Testis (tissue), 3 donors: ENCODE measurements around the gene SIK3. TPM values are rescaled to one million over a fixed set of nuclear protein-coding genes. Genes with fewer than 3 reads are reported as not detected.

ENCODE experiments used
- DNase-seq: peaks from one replicate; pipeline ENCODE4 v3.0.0-alpha.2; 2019
- H3K27ac ChIP-seq, 2 donors: fragments of 200-600 bp; sonication (generic); one replicate each; pipeline ENCODE4 v1.5.1; 2019
- H3K27me3 ChIP-seq: fragments of 200-600 bp; sonication (generic); one replicate; pipeline ENCODE4 v1.5.1; 2019
- H3K36me3 ChIP-seq: fragments of 200-600 bp; sonication (generic); one replicate; pipeline ENCODE4 v1.5.1; 2017; ENCODE audit warnings: low read depth; ENCODE audit errors: missing control alignments
- H3K4me1 ChIP-seq: fragments of 200-600 bp; sonication (generic); one replicate; pipeline ENCODE4 v1.5.1; 2019
- H3K4me3 ChIP-seq, 2 donors: fragments of 200-600 bp; sonication (generic); one replicate each; pipeline ENCODE4 v1.5.1; 2017 to 2019
- H3K9me3 ChIP-seq: fragments of 200-600 bp; sonication (generic); one replicate; pipeline ENCODE4 v1.5.1; 2017
- CTCF ChIP-seq, 3 experiments: fragments of 450-650 bp in 2 of 3; fragments of 200-600 bp in 1 of 3; sonication (generic) in 1 of 3; IDR thresholded peaks; one replicate each; pipeline ENCODE4 v1.5.1; 2016 to 2019; ENCODE audit warnings: antibody characterized with exemption in 3 of 3, mild to moderate bottlenecking in 2 of 3, moderate library complexity in 1 of 3
- POLR2A ChIP-seq: fragments of 450-650 bp; IDR thresholded peaks from one replicate; pipeline ENCODE4 v1.6.1; 2017; ENCODE audit warnings: antibody characterized with exemption, mild to moderate bottlenecking, moderate library complexity
- WGBS, 2 donors: methylation state at CpG; one replicate each; pipeline ENCODE4 v1.1.5; 2018; 5-methylcytosine and 5-hydroxymethylcytosine counted together
- intact Hi-C: fragments of 100-400 bp; cut with DNase I; formaldehyde crosslinking; loops from one replicate; pipeline ENCODE4 v1.15.1; 2023; ENCODE audit warnings: low total_unique reads
- polyA plus RNA-seq: library from polyadenylated mRNA; stranded (reverse); fragments of 350-450 nt; fragmentation: Illumina TruSeq; extraction: RNeasy Lipid Tissue Mini Kit (QIAGEN cat#74804); gene quantifications from one replicate; pipeline ENCODE4 v1.2.3, GENCODE V29; 2014; ENCODE audit warnings: low read depth, low replicate concordance; ENCODE audit not compliant: insufficient read depth
- total RNA-seq, 2 donors: library from RNA; depleted of rRNA; stranded (reverse); fragments of >200 nt; gene quantifications; one replicate each; pipeline ENCODE4 v1.2.3, GENCODE V29; 2016

The SIK3 gene
- total and polyA plus RNA-seq, 3 donors from 2014 or later: 112 to 125 (median 123) TPM

GRCh38 chr11:117087446-117087845 is 10.8 kb downstream of the SIK3 start:
- TF ChIP-seq CTCF (IDR thresholded peaks at IDR 0.05) (no peak), POLR2A (no peak)
- peaks cover 9% of the 10 kb centered on the region for H3K4me1 ChIP-seq
- H3K36me3 ChIP-seq: no peaks in the 10 kb centered on the region
- H3K9me3 ChIP-seq: no peaks in the 10 kb centered on the region
- no peak overlapping the region for H3K27ac ChIP-seq
- no peak overlapping the region for H3K4me3 ChIP-seq
- intact Hi-C loops: no loop called here
- no peaks in the 10 kb centered on the region for H3K27me3 ChIP-seq
- WGBS, 2 donors: 84 to 89% methylated on average over 3 of the region's 3 CpGs
- DNase-seq: no peak

GRCh38 chr11:117084992-117085391 is 13.2 kb downstream of the SIK3 start:
- no peaks in the 10 kb centered on the region for H3K9me3 ChIP-seq
- H3K36me3 ChIP-seq: no peaks in the 10 kb centered on the region
- no peaks in the 10 kb centered on the region for H3K27me3 ChIP-seq
- H3K4me3 ChIP-seq: no peak overlapping the region
- H3K4me1 ChIP-seq: peaks cover 9% of the 10 kb centered on the region
- H3K27ac ChIP-seq: no peak overlapping the region
- WGBS, 2 donors: 91 to 97% methylated on average over 4 of the region's 4 CpGs
- intact Hi-C loops: no loop called here
- no peak for TF ChIP-seq CTCF (IDR thresholded peaks at IDR 0.05)
- no peak for TF ChIP-seq POLR2A
- no peak for DNase-seq

- Histone ChIP-seq H3K4me3 (no peak overlapping the region), H3K27ac (no peak overlapping the region), H3K36me3 (no peaks in the 10 kb centered on the region), H3K4me1 (peaks cover 9% of the 10 kb centered on the region), H3K27me3 (no peaks in the 10 kb centered on the region), H3K9me3 (no peaks in the 10 kb centered on the region)
- TF ChIP-seq CTCF (IDR thresholded peaks at IDR 0.05): no peak
- TF ChIP-seq POLR2A: no peak
- 60 to 66% methylated on average over 5 of the region's 5 CpGs for WGBS, 2 donors
- intact Hi-C loops: no loop called here
- DNase-seq: no peak
Observed at GRCh38 chr11:117083011-117083935, 15.0 kb downstream of the SIK3 start.

GRCh38 chr11:117081908-117082307 is 16.3 kb downstream of the SIK3 start:
- H3K9me3 ChIP-seq: no peaks in the 10 kb centered on the region
- TF ChIP-seq POLR2A: no peak
- no peak for TF ChIP-seq CTCF (IDR thresholded peaks at IDR 0.05)

GRCh38 chr11:117080370-117080769 is 17.9 kb downstream of the SIK3 start:
- H3K4me1 ChIP-seq: peaks cover 13% of the 10 kb centered on the region
- no peak for TF ChIP-seq CTCF (IDR thresholded peaks at IDR 0.05)
- TF ChIP-seq POLR2A: no peak
- H3K4me3 ChIP-seq: no peak overlapping the region
- WGBS, 2 donors: 93 to 96% methylated on average over 5 of the region's 5 CpGs
- H3K27ac ChIP-seq: no peak overlapping the region
- no peaks in the 10 kb centered on the region for H3K9me3 ChIP-seq
- no peaks in the 10 kb centered on the region for H3K36me3 ChIP-seq
- no peak for DNase-seq
- no peaks in the 10 kb centered on the region for H3K27me3 ChIP-seq
- intact Hi-C loops: no loop called here

More at GRCh38 chr11:117081908-117082307, 16.3 kb downstream of the SIK3 start:
- Histone ChIP-seq H3K36me3 (no peaks in the 10 kb centered on the region), H3K4me1 (peaks cover 13% of the 10 kb centered on the region), H3K4me3 (no peak overlapping the region), H3K27me3 (no peaks in the 10 kb centered on the region), H3K27ac (no peak overlapping the region)
- WGBS, 2 donors: 92 to 96% methylated on average over 1 of the region's 1 CpG
- intact Hi-C loops: no loop called here
- DNase-seq: no peak
